HFFc6 (cell line): ENCODE measurements around the gene IL1RAPL1. TPM values are rescaled to one million over a fixed set of nuclear protein-coding genes. Genes with fewer than 3 reads are reported as not detected.

Experiments
- DNase-seq: peaks from one replicate; pipeline ENCODE4 v3.0.0-alpha.2; 2018
- H3K27ac Mint-ChIP-seq: 2 replicates; pipeline ENCODE4 v1.8.0; 2020; ENCODE audit warnings: mild to moderate bottlenecking, mixed read lengths
- H3K27me3 Mint-ChIP-seq: 2 replicates; pipeline ENCODE4 v1.8.0; 2021; ENCODE audit warnings: mild to moderate bottlenecking, moderate library complexity, mixed read lengths; ENCODE audit not compliant: insufficient read depth
- H3K36me3 Mint-ChIP-seq: 2 replicates; pipeline ENCODE4 v1.8.0; 2021; ENCODE audit warnings: low read depth, mixed read lengths
- H3K4me1 Mint-ChIP-seq: 2 replicates; pipeline ENCODE4 v1.8.0; 2020; ENCODE audit warnings: low read depth, mixed read lengths
- H3K4me3 Mint-ChIP-seq: 2 replicates; pipeline ENCODE4 v1.8.0; 2020; ENCODE audit warnings: mild to moderate bottlenecking, moderate library complexity, mixed read lengths
- H3K9me3 Mint-ChIP-seq: 2 replicates; pipeline ENCODE4 v1.8.0; 2020; ENCODE audit warnings: mild to moderate bottlenecking, mixed read lengths
- CTCF ChIP-seq: fragments of 200-600 bp; sonication (generic); IDR thresholded peaks from 2 replicates; pipeline ENCODE4 v1.5.0; 2021; ENCODE audit warnings: antibody characterized with exemption, mild to moderate bottlenecking
- total RNA-seq, 6 experiments: library from RNA; stranded (reverse); fragmentation: NEBNext Ultra II Directional; extraction: Animal tissue kit (Norgen Biotek cat#: 25700); gene quantifications; 2 replicates in 1 of 6; 3 replicates in 5 of 6; pipeline ENCODE4 v1.2.3, GENCODE V29; 2021

Gene IL1RAPL1
- total RNA-seq, 6 experiments from 2014 or later = not detected

GRCh38 chrX:28843817-28844216 lies 256.6 kb downstream of the IL1RAPL1 start:
- no peak overlapping the region for H3K27ac Mint-ChIP-seq
- H3K4me3 Mint-ChIP-seq = no peak overlapping the region
- DNase-seq = no peak
- H3K27me3 Mint-ChIP-seq = no peaks in the 10 kb centered on the region
- no peak for TF ChIP-seq CTCF
- no peaks in the 10 kb centered on the region for H3K4me1 Mint-ChIP-seq
- no peaks in the 10 kb centered on the region for H3K9me3 Mint-ChIP-seq
- no peaks in the 10 kb centered on the region for H3K36me3 Mint-ChIP-seq

- H3K4me1 Mint-ChIP-seq = no peaks in the 10 kb centered on the region
- no peaks in the 10 kb centered on the region for H3K27me3 Mint-ChIP-seq
- no peak overlapping the region for H3K4me3 Mint-ChIP-seq
- no peak for TF ChIP-seq CTCF
- no peak overlapping the region for H3K27ac Mint-ChIP-seq
- no peaks in the 10 kb centered on the region for H3K36me3 Mint-ChIP-seq
- H3K9me3 Mint-ChIP-seq = no peaks in the 10 kb centered on the region
- DNase-seq = no peak
Measured at GRCh38 chrX:28847423-28847822, 260.2 kb downstream of the IL1RAPL1 start.

GRCh38 chrX:28848707-28849106 lies 261.5 kb downstream of the IL1RAPL1 start:
- Mint-ChIP-seq H3K9me3 (no peaks in the 10 kb centered on the region; the same call in 1 of the 2 replicates), H3K36me3 (no peaks in the 10 kb centered on the region), H3K4me1 (no peaks in the 10 kb centered on the region), H3K4me3 (no peak overlapping the region), H3K27ac (no peak overlapping the region), H3K27me3 (no peaks in the 10 kb centered on the region)
- no peak for DNase-seq
- no peak for TF ChIP-seq CTCF

GRCh38 chrX:28850955-28851354 lies 263.7 kb downstream of the IL1RAPL1 start:
- no peaks in the 10 kb centered on the region for H3K36me3 Mint-ChIP-seq
- H3K4me1 Mint-ChIP-seq = no peaks in the 10 kb centered on the region
- H3K27ac Mint-ChIP-seq = no peak overlapping the region
- no peak for DNase-seq
- no peak overlapping the region for H3K4me3 Mint-ChIP-seq
- H3K9me3 Mint-ChIP-seq = peaks cover 9% of the 10 kb centered on the region
- H3K27me3 Mint-ChIP-seq = no peaks in the 10 kb centered on the region
- no peak for TF ChIP-seq CTCF

- H3K36me3 Mint-ChIP-seq = no peaks in the 10 kb centered on the region
- no peak overlapping the region for H3K4me3 Mint-ChIP-seq
- DNase-seq = no peak
- no peaks in the 10 kb centered on the region for H3K4me1 Mint-ChIP-seq
- H3K9me3 Mint-ChIP-seq = peaks cover 14% of the 10 kb centered on the region
- no peak overlapping the region for H3K27ac Mint-ChIP-seq
- no peaks in the 10 kb centered on the region for H3K27me3 Mint-ChIP-seq
- TF ChIP-seq CTCF = no peak
Measured at GRCh38 chrX:28851871-28852270, 264.6 kb downstream of the IL1RAPL1 start.

GRCh38 chrX:28854637-28855036 lies 267.4 kb downstream of the IL1RAPL1 start:
- DNase-seq = no peak
- Mint-ChIP-seq H3K27ac (no peak overlapping the region), H3K4me1 (no peaks in the 10 kb centered on the region), H3K36me3 (no peaks in the 10 kb centered on the region), H3K27me3 (no peaks in the 10 kb centered on the region), H3K9me3 (peaks cover 14% of the 10 kb centered on the region), H3K4me3 (no peak overlapping the region)
- no peak for TF ChIP-seq CTCF
